ENCODE results near the gene CAMTA1. TPM values are rescaled to one million over a fixed set of nuclear protein-coding genes. Genes with fewer than 3 reads are reported as not detected.

CAMTA1 gene
- total RNA-seq, 4 donors from 2014 or later: 45.3 to 68.9 (median 62.0) TPM

GRCh38 chr1:7040969-7041695, 255.9 kb downstream of the CAMTA1 start:
- TF ChIP-seq CTCF (IDR thresholded peaks at IDR 0.05): no peak
- ATAC-seq (ENCODE audit: low FRiP score): no peak
- DNase-seq (ENCODE audit: low spot score): no peak

GRCh38 chr1:7042322-7043190, 257.3 kb downstream of the CAMTA1 start:
- ATAC-seq (ENCODE audit: low FRiP score) (no peak), DNase-seq (ENCODE audit: low spot score) (no peak)
- no peak for TF ChIP-seq CTCF (IDR thresholded peaks at IDR 0.05)

GRCh38 chr1:7043191-7043549, 257.9 kb downstream of the CAMTA1 start:
- no peak for TF ChIP-seq CTCF (IDR thresholded peaks at IDR 0.05)
- no peak for ATAC-seq (ENCODE audit: low FRiP score)

GRCh38 chr1:7043719-7044535, 258.7 kb downstream of the CAMTA1 start:
- ATAC-seq (ENCODE audit: low FRiP score) (no peak), DNase-seq (ENCODE audit: low spot score) (no peak)
- no peak for TF ChIP-seq CTCF (IDR thresholded peaks at IDR 0.05)

More at GRCh38 chr1:7043191-7043549, 257.9 kb downstream of the CAMTA1 start:
- DNase-seq (ENCODE audit: low spot score): no peak

GRCh38 chr1:7045897-7046296, 260.6 kb downstream of the CAMTA1 start:
- TF ChIP-seq CTCF (IDR thresholded peaks at IDR 0.05): no peak
- DNase-seq (ENCODE audit: low spot score) (no peak), ATAC-seq (ENCODE audit: low FRiP score) (no peak)

- ATAC-seq (ENCODE audit: low FRiP score): no peak
- DNase-seq (ENCODE audit: low spot score): no peak
- no peak for TF ChIP-seq CTCF (IDR thresholded peaks at IDR 0.05)
Observed at GRCh38 chr1:7046314-7046713, 261.1 kb downstream of the CAMTA1 start.

All from omental fat pad (tissue), 4 donors.